Measurements from ENCODE around the gene CLSTN2. TPM values are rescaled to one million over a fixed set of nuclear protein-coding genes. Genes with fewer than 3 reads are reported as not detected.
A peak's percentile ranks its signal among the peaks of the same experiment; 100 is the strongest.

CLSTN2 gene
- total and polyA plus RNA-seq, 12 donors, result 0.67 to 17.8 (median 5.3) TPM

DNA sequence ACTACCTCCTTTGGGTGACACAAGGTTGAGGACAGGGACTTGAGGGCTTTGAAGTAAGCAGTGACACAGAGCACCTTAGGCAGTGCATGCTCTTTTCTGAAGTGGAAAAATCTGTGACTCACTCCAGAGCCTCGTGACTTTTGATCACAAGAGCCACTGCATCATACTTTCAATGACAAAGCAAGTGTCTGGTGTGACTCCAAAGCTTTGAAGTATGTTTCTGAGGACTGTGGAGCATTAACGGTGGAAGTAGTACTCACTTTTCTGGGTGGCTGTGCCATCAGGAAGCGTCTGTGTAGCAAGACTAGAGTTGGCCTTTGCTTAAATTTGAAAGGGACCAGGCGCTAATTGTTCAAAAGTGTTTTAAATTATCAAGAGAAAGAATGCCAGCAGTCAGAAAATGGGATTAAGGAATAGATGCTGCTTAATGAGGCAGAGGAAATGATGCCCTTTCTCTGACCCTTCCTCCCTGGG, 532.2 kb downstream of the CLSTN2 start:
- intact Hi-C loops (cut with DNase I), result no loop called here
- Histone ChIP-seq H3K4me3 (no peak overlapping the region), H3K4me1 (replicated peaks in 1 of 2) (peaks cover 7 to 10% of the 10 kb centered on the region in 2 donors), H3K36me3 (replicated peaks in 1 of 2) (no peaks in the 10 kb centered on the region), H3K27me3 (no peaks in the 10 kb centered on the region), H3K9me3 (replicated peaks in 1 of 3) (no peaks in the 10 kb centered on the region), H3K27ac (peak overlapping the region in 3 of 5 donors; percentile 47 to 82 (median 74))
- WGBS, 4 donors, result 47 to 51% (median 49%) methylated on average over 4 of the region's 4 CpGs
- TF ChIP-seq CTCF (IDR thresholded peaks at IDR 0.05) (no peak), POLR2A (IDR thresholded peaks at IDR 0.05) (peak in 1 of 2 donors; percentile 72)
- DNase-seq, result peak; percentile 70 to 89 (median 81)

- Histone ChIP-seq H3K4me1 (replicated peaks in 1 of 2) (peaks cover 7 to 10% of the 10 kb centered on the region in 2 donors), H3K27me3 (no peaks in the 10 kb centered on the region), H3K36me3 (replicated peaks in 1 of 2) (no peaks in the 10 kb centered on the region), H3K9me3 (replicated peaks in 1 of 3) (no peaks in the 10 kb centered on the region), H3K27ac (peak overlapping the region in 3 of 5 donors; percentile 47 to 82 (median 74)), H3K4me3 (no peak overlapping the region)
- intact Hi-C loops (cut with DNase I), result no loop called here
- no peak for TF ChIP-seq POLR2A (IDR thresholded peaks at IDR 0.05)
- no peak for TF ChIP-seq CTCF (IDR thresholded peaks at IDR 0.05)
- DNase-seq, result no peak
Observed at GRCh38 chr3:140467796-140468315, 532.9 kb downstream of the CLSTN2 start.

GRCh38 chr3:140468407-140468806, 533.4 kb downstream of the CLSTN2 start:
- 70 to 81% (median 78%) methylated on average over 6 to 7 of the region's 7 CpGs for WGBS, 4 donors
- DNase-seq, result no peak

DNA sequence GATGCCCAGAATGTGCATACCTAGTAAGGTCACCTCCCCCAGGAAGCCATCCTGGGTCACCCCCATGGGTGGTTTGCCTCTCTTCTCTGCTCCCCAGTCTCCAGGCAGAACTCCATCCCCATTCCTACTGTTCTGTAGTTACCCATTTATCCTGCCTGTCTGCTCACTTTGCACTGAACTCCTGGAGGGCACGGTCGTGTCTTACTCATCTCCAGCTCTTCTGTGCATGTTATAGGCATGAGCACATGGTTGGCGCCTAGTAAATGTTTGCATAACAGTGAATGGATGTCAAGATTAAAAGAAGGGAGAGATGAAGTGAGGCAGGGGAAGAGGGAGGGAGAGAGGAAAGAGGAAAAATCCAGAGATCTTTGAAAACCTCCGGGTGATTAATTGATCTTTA, 534.5 kb downstream of the CLSTN2 start:
- 79 to 90% (median 86%) methylated on average over 4 of the region's 4 CpGs for WGBS, 4 donors

More at GRCh38 chr3:140468407-140468806, 533.4 kb downstream of the CLSTN2 start:
- Histone ChIP-seq H3K4me3 (no peak overlapping the region), H3K36me3 (replicated peaks in 1 of 2) (no peaks in the 10 kb centered on the region), H3K9me3 (replicated peaks in 1 of 3) (no peaks in the 10 kb centered on the region), H3K27ac (no peak overlapping the region), H3K27me3 (no peaks in the 10 kb centered on the region), H3K4me1 (replicated peaks in 1 of 2) (peaks cover 7 to 10% of the 10 kb centered on the region in 2 donors)
- TF ChIP-seq POLR2A (IDR thresholded peaks at IDR 0.05), result no peak
- TF ChIP-seq CTCF (IDR thresholded peaks at IDR 0.05), result no peak
- intact Hi-C loops (cut with DNase I), result no loop called here

More for the DNA sequence above, 534.5 kb downstream of the CLSTN2 start:
- intact Hi-C loops (cut with DNase I), result no loop called here
- no peaks in the 10 kb centered on the region for H3K9me3 ChIP-seq (replicated peaks in 1 of 3)
- H3K36me3 ChIP-seq (replicated peaks in 1 of 2), result no peaks in the 10 kb centered on the region
- DNase-seq, result no peak
- no peak overlapping the region for H3K4me3 ChIP-seq
- H3K4me1 ChIP-seq (replicated peaks in 1 of 2), result peaks cover 7 to 10% of the 10 kb centered on the region in 2 donors
- no peak overlapping the region for H3K27ac ChIP-seq
- TF ChIP-seq POLR2A (IDR thresholded peaks at IDR 0.05) (no peak), CTCF (IDR thresholded peaks at IDR 0.05) (no peak)
- no peaks in the 10 kb centered on the region for H3K27me3 ChIP-seq
